Neuron (in vitro differentiated cells): ENCODE measurements around the gene LRRC42.
"Not testable (repeated sequence)": the region's sequence is repeated elsewhere in the genome, so short reads cannot be mapped to it uniquely, and the experiment has no call there.

Experiments used
- H2AFZ ChIP-seq: one replicate; pipeline ENCODE4 v1.6.1; 2013; ENCODE audit warnings: low read depth, mild to moderate bottlenecking, inconsistent platforms, low read length, moderate library complexity
- H3K27me3 ChIP-seq: one replicate; pipeline ENCODE4 v1.6.1; 2013; ENCODE audit warnings: low read length; ENCODE audit not compliant: insufficient read depth
- H3K36me3 ChIP-seq: one replicate; pipeline ENCODE4 v1.6.1; 2013; ENCODE audit warnings: low read length; ENCODE audit not compliant: insufficient read depth
- H3K4me1 ChIP-seq: one replicate; pipeline ENCODE4 v1.6.1; 2013; ENCODE audit warnings: low read length; ENCODE audit not compliant: insufficient read depth
- H3K4me3 ChIP-seq: 2 replicates; pipeline ENCODE4 v1.5.1; 2013; ENCODE audit warnings: mild to moderate bottlenecking, low read length, moderate library complexity
- H3K9me3 ChIP-seq: one replicate; pipeline ENCODE4 v1.6.1; 2013; ENCODE audit warnings: low read length

Gene LRRC42

DNA sequence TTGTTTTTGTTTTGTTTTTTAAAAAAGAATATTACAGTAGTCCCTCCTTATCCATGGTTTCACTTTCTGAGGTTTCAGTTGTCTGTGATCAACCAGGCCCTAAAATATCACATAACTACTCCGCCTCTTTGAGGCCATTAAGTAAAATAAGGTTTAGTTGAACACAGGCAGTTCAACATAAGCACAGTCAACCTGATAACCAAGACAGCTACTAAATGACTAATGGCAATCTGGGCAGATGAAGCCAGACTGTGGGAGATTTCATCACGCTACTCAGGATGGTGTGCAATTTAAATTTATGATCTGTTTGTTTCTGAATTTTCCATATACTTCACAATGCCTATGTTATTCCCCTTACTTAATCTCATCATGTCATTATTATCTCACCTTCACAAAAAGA is 41.7 kb downstream of the LRRC42 start:
- H3K4me3 ChIP-seq: no peak overlapping the region
- H2AFZ ChIP-seq: no peak overlapping the region
- no peaks in the 10 kb centered on the region for H3K9me3 ChIP-seq

GRCh38 chr1:53992085-53992874 is 46.1 kb downstream of the LRRC42 start:
- Histone ChIP-seq H3K4me3 (no peak overlapping the region), H3K36me3 (no peaks in the 10 kb centered on the region), H3K27me3 (no peaks in the 10 kb centered on the region), H3K9me3 (no peaks in the 10 kb centered on the region), H3K4me1 (no peaks in the 10 kb centered on the region), H2AFZ (no peak overlapping the region)

More for the DNA sequence above, 41.7 kb downstream of the LRRC42 start:
- Histone ChIP-seq H3K27me3 (no peaks in the 10 kb centered on the region), H3K36me3 (no peaks in the 10 kb centered on the region), H3K4me1 (no peaks in the 10 kb centered on the region)

DNA sequence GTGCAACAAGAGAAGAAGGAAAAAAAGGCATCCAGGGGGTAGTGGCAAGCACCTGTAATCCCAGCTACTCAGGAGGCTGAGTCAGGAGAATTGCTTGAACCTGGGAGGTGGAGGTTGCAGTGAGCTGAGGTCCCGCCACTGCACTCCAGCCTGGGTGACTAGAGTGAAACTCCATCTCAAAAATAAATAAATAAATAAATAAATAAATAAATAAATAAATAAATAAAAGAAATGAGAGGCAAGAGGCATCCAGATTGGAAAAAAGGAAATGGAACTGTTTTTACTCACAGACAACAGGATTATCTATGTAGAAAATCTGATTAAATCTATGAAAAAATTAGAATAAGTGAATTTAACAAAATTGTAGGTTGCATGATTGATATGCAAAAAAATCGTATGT is 48.4 kb downstream of the LRRC42 start:
- H3K27me3 ChIP-seq, H3K4me1 ChIP-seq, H2AFZ ChIP-seq, H3K4me3 ChIP-seq, H3K9me3 ChIP-seq, H3K36me3 ChIP-seq: not testable (repeated sequence)

DNA sequence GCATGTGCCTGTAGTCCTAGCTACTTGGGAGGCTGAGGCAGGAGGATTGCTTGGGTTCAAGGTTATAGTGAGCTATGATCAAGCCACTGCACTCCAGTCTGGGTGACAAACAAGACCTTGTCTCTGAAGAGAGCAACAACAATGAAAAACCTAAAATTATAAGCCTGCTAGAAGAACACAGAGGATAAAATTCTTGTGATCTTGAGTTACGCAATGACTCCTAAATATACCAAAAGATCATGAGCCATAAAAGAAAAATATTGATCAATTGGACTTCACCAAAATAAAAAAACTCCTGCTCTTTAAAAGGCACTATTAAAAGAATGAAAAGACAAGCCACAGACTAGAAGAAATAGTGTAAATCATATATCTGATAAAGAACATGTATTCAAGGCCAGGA is 49.5 kb downstream of the LRRC42 start:
- Histone ChIP-seq H3K4me3 (no peak overlapping the region), H3K4me1 (no peaks in the 10 kb centered on the region), H3K27me3 (no peaks in the 10 kb centered on the region), H2AFZ (no peak overlapping the region), H3K9me3 (no peaks in the 10 kb centered on the region), H3K36me3 (no peaks in the 10 kb centered on the region)

- H3K4me1 ChIP-seq: no peaks in the 10 kb centered on the region
- no peaks in the 10 kb centered on the region for H3K36me3 ChIP-seq
- no peak overlapping the region for H3K4me3 ChIP-seq
- no peaks in the 10 kb centered on the region for H3K27me3 ChIP-seq
- no peak overlapping the region for H2AFZ ChIP-seq
- H3K9me3 ChIP-seq: peaks cover 1% of the 10 kb centered on the region
These were observed 52.1 kb downstream of the LRRC42 start for GRCh38 chr1:53998223-53998622.

DNA sequence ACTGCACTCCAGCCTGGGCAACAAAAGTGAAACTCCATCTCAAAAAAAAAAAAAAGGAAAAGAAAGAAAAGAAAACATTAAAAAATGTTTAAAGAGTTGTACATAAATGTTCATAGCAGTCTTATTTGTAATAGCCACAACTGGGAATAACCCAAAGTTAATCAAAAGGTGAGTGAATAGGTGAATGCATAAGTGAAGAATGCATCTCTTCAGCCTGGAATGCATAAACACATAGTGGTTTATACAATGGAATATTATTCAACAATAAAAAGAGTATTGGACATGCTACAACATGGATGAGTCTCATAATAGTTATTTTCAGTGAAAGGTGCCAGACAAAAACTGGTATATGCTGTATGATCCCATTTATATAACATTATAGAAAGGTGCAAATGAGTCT is 53.8 kb downstream of the LRRC42 start:
- Histone ChIP-seq H3K4me1 (no peaks in the 10 kb centered on the region), H2AFZ (no peak overlapping the region), H3K36me3 (no peaks in the 10 kb centered on the region), H3K27me3 (no peaks in the 10 kb centered on the region), H3K9me3 (peaks cover 2% of the 10 kb centered on the region), H3K4me3 (no peak overlapping the region)

DNA sequence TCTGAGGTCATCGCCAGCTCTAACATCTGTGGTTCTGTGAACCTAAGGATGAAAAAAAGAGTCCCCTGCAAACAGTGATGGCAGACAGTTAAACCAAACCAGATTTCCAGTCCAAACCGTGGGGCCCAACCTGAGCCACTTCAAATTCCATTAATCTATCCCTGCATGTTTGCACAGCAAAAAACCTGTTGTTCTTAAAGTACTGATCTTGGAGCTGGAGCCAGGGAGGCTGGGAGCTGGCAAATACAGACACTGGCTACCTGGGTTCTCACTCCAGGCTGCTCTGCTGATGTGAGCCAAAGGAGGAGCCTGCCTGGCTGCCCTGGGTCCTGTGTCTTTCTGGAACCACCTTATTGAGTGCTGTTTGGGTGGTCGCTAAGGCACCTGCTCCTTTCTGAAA is 55.4 kb downstream of the LRRC42 start:
- Histone ChIP-seq H3K4me1 (no peaks in the 10 kb centered on the region), H3K9me3 (peaks cover 2% of the 10 kb centered on the region), H3K36me3 (no peaks in the 10 kb centered on the region), H2AFZ (no peak overlapping the region), H3K4me3 (no peak overlapping the region), H3K27me3 (no peaks in the 10 kb centered on the region)

DNA sequence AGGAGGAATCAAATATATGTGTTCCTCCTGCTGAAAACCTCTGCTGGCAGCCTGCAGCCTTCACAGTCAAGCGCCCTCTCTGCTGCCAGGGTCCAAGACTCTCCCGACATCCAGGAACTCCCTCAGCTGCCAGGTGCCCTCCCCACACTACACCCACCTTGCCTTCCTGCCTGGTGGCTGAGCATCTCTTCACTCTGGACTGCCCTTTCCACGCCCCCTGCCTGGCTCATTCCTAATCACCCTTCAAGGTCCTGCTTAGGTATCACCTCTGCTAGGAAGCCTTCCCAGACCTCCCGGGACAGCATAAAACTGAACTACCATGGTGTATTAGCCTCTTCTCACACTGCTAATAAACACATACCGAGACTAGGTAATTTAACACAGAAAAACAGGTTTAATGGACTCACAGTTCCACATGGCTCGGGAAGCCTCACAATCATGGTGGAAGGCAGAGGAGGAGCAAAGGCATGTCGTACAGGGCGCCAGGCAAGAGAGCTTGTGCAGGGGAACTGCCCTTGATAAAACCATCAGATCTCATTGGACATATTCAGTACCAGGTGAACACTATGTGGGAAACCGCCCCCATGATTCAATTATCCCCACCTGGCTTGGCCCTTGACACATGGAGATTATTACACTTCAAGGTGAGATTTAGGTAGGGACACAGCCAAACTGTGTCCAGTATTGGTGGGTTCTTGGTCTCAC is 56.5 kb downstream of the LRRC42 start:
- Histone ChIP-seq H3K4me1 (no peaks in the 10 kb centered on the region), H3K9me3 (peaks cover 2% of the 10 kb centered on the region), H3K4me3 (no peak overlapping the region), H2AFZ (no peak overlapping the region), H3K27me3 (no peaks in the 10 kb centered on the region), H3K36me3 (no peaks in the 10 kb centered on the region)

- no peak overlapping the region for H2AFZ ChIP-seq
- no peaks in the 10 kb centered on the region for H3K36me3 ChIP-seq
- no peaks in the 10 kb centered on the region for H3K4me1 ChIP-seq
- peaks cover 2% of the 10 kb centered on the region for H3K9me3 ChIP-seq
- no peaks in the 10 kb centered on the region for H3K27me3 ChIP-seq
- H3K4me3 ChIP-seq: no peak overlapping the region
These were observed 57.1 kb downstream of the LRRC42 start for GRCh38 chr1:54003249-54003646.

- H2AFZ ChIP-seq, H3K4me3 ChIP-seq, H3K27me3 ChIP-seq, H3K4me1 ChIP-seq, H3K36me3 ChIP-seq, H3K9me3 ChIP-seq: not testable (repeated sequence)
These were observed 57.8 kb downstream of the LRRC42 start for GRCh38 chr1:54003750-54004480.

GRCh38 chr1:54004481-54005049 is 58.4 kb downstream of the LRRC42 start:
- Histone ChIP-seq H2AFZ (no peak overlapping the region), H3K9me3 (peaks cover 2% of the 10 kb centered on the region), H3K4me3 (no peak overlapping the region), H3K36me3 (no peaks in the 10 kb centered on the region), H3K27me3 (no peaks in the 10 kb centered on the region), H3K4me1 (no peaks in the 10 kb centered on the region)

- Histone ChIP-seq H2AFZ (no peak overlapping the region), H3K36me3 (no peaks in the 10 kb centered on the region), H3K9me3 (peaks cover 2% of the 10 kb centered on the region), H3K4me3 (no peak overlapping the region), H3K27me3 (no peaks in the 10 kb centered on the region), H3K4me1 (no peaks in the 10 kb centered on the region)
These were observed 60.4 kb downstream of the LRRC42 start for GRCh38 chr1:54006508-54006907.

DNA sequence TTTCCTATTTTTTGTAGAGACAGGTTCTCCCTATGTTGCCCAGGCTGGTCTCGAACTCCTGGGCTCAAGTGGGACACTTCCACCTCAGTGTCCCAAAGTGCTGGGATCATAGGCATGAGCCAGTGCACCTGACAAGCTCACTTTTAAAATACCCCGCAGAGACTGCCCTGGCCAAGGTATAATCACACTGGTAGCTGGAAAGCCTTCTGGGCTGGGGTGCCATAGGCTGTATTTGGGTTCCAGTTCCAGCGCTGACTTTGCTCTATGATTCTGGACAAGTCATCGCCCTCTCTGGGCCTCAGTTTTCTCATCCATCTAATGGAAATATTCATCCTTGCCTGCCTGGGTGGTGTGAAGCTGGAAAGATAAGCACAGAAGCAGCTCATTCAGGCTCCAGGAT is 61.5 kb downstream of the LRRC42 start:
- H3K9me3 ChIP-seq: peaks cover 2% of the 10 kb centered on the region
- H3K4me3 ChIP-seq: no peak overlapping the region
- H3K4me1 ChIP-seq: no peaks in the 10 kb centered on the region
- H3K27me3 ChIP-seq: peaks cover 5% of the 10 kb centered on the region
- H3K36me3 ChIP-seq: no peaks in the 10 kb centered on the region
- H2AFZ ChIP-seq: no peak overlapping the region
